KOPT-K1 (cell line): ENCODE results near the gene STC2.

Source experiments
- H3K27ac ChIP-seq: fragments of 200-600 bp; sonication (generic); 2 replicates; pipeline ENCODE4 v1.5.1; 2016; ENCODE audit warnings: antibody characterized with exemption, mild to moderate bottlenecking, low read depth, low read length; ENCODE audit not compliant: poor library complexity, severe bottlenecking
- H3K36me3 ChIP-seq: fragments of 200-600 bp; sonication (generic); 2 replicates; pipeline ENCODE4 v1.5.1; 2017; ENCODE audit warnings: antibody characterized with exemption, mild to moderate bottlenecking, low read length, moderate library complexity; ENCODE audit not compliant: insufficient read depth
- H3K9me3 ChIP-seq: fragments of 200-600 bp; sonication (generic); 2 replicates; pipeline ENCODE4 v1.5.1; 2017; ENCODE audit warnings: antibody characterized with exemption, low read length, mild to moderate bottlenecking; ENCODE audit not compliant: insufficient read depth, poor library complexity, severe bottlenecking

Gene STC2

GRCh38 chr5:173310861-173311785, 17.1 kb downstream of the STC2 start:
- Histone ChIP-seq H3K9me3 (peaks cover 14% of the 10 kb centered on the region), H3K27ac (no peak overlapping the region), H3K36me3 (no peaks in the 10 kb centered on the region)

- Histone ChIP-seq H3K27ac (no peak overlapping the region), H3K9me3 (peaks cover 14% of the 10 kb centered on the region), H3K36me3 (no peaks in the 10 kb centered on the region)
Observed at GRCh38 chr5:173310218-173310769, 17.9 kb downstream of the STC2 start.

- peaks cover 14% of the 10 kb centered on the region for H3K9me3 ChIP-seq
- H3K36me3 ChIP-seq: no peaks in the 10 kb centered on the region
Observed at GRCh38 chr5:173309731-173310130, 18.5 kb downstream of the STC2 start.

GRCh38 chr5:173308226-173308625, 20.0 kb downstream of the STC2 start:
- no peak overlapping the region for H3K27ac ChIP-seq
- no peaks in the 10 kb centered on the region for H3K36me3 ChIP-seq
- peaks cover 14% of the 10 kb centered on the region for H3K9me3 ChIP-seq

More at GRCh38 chr5:173309731-173310130, 18.5 kb downstream of the STC2 start:
- H3K27ac ChIP-seq: no peak overlapping the region

- Histone ChIP-seq H3K27ac (no peak overlapping the region), H3K36me3 (no peaks in the 10 kb centered on the region), H3K9me3 (peaks cover 14% of the 10 kb centered on the region)
Observed at GRCh38 chr5:173307695-173308094, 20.5 kb downstream of the STC2 start.

GRCh38 chr5:173306695-173307094, 21.5 kb downstream of the STC2 start:
- peaks cover 14% of the 10 kb centered on the region for H3K9me3 ChIP-seq
- no peak overlapping the region for H3K27ac ChIP-seq

GRCh38 chr5:173304591-173304988, 23.6 kb downstream of the STC2 start:
- Histone ChIP-seq H3K9me3 (peaks cover 14% of the 10 kb centered on the region), H3K27ac (no peak overlapping the region), H3K36me3 (no peaks in the 10 kb centered on the region)

More at GRCh38 chr5:173306695-173307094, 21.5 kb downstream of the STC2 start:
- H3K36me3 ChIP-seq: no peaks in the 10 kb centered on the region

- H3K27ac ChIP-seq: no peak overlapping the region
- no peaks in the 10 kb centered on the region for H3K36me3 ChIP-seq
- H3K9me3 ChIP-seq: peaks cover 14% of the 10 kb centered on the region
Observed at GRCh38 chr5:173303878-173304590, 24.2 kb downstream of the STC2 start.

GRCh38 chr5:173302546-173303155, 25.6 kb downstream of the STC2 start:
- H3K36me3 ChIP-seq: no peaks in the 10 kb centered on the region
- H3K27ac ChIP-seq: no peak overlapping the region
- H3K9me3 ChIP-seq: peaks cover 2% of the 10 kb centered on the region

- H3K9me3 ChIP-seq: no peaks in the 10 kb centered on the region
- no peaks in the 10 kb centered on the region for H3K36me3 ChIP-seq
- no peak overlapping the region for H3K27ac ChIP-seq
Observed at GRCh38 chr5:173301695-173302545, 26.3 kb downstream of the STC2 start.

- no peaks in the 10 kb centered on the region for H3K36me3 ChIP-seq
- H3K9me3 ChIP-seq: no peaks in the 10 kb centered on the region
- H3K27ac ChIP-seq: no peak overlapping the region
Observed at GRCh38 chr5:173300389-173301047, 27.7 kb downstream of the STC2 start.

GRCh38 chr5:173299820-173300219, 28.4 kb downstream of the STC2 start:
- no peak overlapping the region for H3K27ac ChIP-seq
- no peaks in the 10 kb centered on the region for H3K9me3 ChIP-seq
- no peaks in the 10 kb centered on the region for H3K36me3 ChIP-seq

- H3K36me3 ChIP-seq: no peaks in the 10 kb centered on the region
- H3K27ac ChIP-seq: no peak overlapping the region
- no peaks in the 10 kb centered on the region for H3K9me3 ChIP-seq
Observed at GRCh38 chr5:173298213-173298926, 29.8 kb downstream of the STC2 start.
